Testis (tissue), 3 donors: Measurements from ENCODE around the gene SEMA3C. TPM values are rescaled to one million over a fixed set of nuclear protein-coding genes. Genes with fewer than 3 reads are reported as not detected.
A peak's percentile ranks its signal among the peaks of the same experiment; 100 is the strongest.

ENCODE experiments used
- DNase-seq: peaks from one replicate; pipeline ENCODE4 v3.0.0-alpha.2; 2019
- H3K27ac ChIP-seq, 2 donors: fragments of 200-600 bp; sonication (generic); one replicate each; pipeline ENCODE4 v1.5.1; 2019
- H3K27me3 ChIP-seq: fragments of 200-600 bp; sonication (generic); one replicate; pipeline ENCODE4 v1.5.1; 2019
- H3K36me3 ChIP-seq: fragments of 200-600 bp; sonication (generic); one replicate; pipeline ENCODE4 v1.5.1; 2017; ENCODE audit warnings: low read depth; ENCODE audit errors: missing control alignments
- H3K4me1 ChIP-seq: fragments of 200-600 bp; sonication (generic); one replicate; pipeline ENCODE4 v1.5.1; 2019
- H3K4me3 ChIP-seq, 2 donors: fragments of 200-600 bp; sonication (generic); one replicate each; pipeline ENCODE4 v1.5.1; 2017 to 2019
- H3K9me3 ChIP-seq: fragments of 200-600 bp; sonication (generic); one replicate; pipeline ENCODE4 v1.5.1; 2017
- POLR2A ChIP-seq: fragments of 450-650 bp; IDR thresholded peaks from one replicate; pipeline ENCODE4 v1.6.1; 2017; ENCODE audit warnings: antibody characterized with exemption, mild to moderate bottlenecking, moderate library complexity
- WGBS, 2 donors: methylation state at CpG; one replicate each; pipeline ENCODE4 v1.1.5; 2018; 5-methylcytosine and 5-hydroxymethylcytosine counted together
- intact Hi-C: fragments of 100-400 bp; cut with DNase I; formaldehyde crosslinking; loops from one replicate; pipeline ENCODE4 v1.15.1; 2023; ENCODE audit warnings: low total_unique reads
- polyA plus RNA-seq: library from polyadenylated mRNA; stranded (reverse); fragments of 350-450 nt; fragmentation: Illumina TruSeq; extraction: RNeasy Lipid Tissue Mini Kit (QIAGEN cat#74804); gene quantifications from one replicate; pipeline ENCODE4 v1.2.3, GENCODE V29; 2014; ENCODE audit warnings: low read depth, low replicate concordance; ENCODE audit not compliant: insufficient read depth
- total RNA-seq, 2 donors: library from RNA; depleted of rRNA; stranded (reverse); fragments of >200 nt; gene quantifications; one replicate each; pipeline ENCODE4 v1.2.3, GENCODE V29; 2016
- TF ChIP-seq, protein P1 (sequence below), 3 experiments: fragments of 450-650 bp in 2 of 3; fragments of 200-600 bp in 1 of 3; sonication (generic) in 1 of 3; IDR thresholded peaks; one replicate each; pipeline ENCODE4 v1.5.1; 2016 to 2019; ENCODE audit warnings: antibody characterized with exemption in 3 of 3, mild to moderate bottlenecking in 2 of 3, moderate library complexity in 1 of 3

The SEMA3C gene
- total and polyA plus RNA-seq, 3 donors from 2014 or later: 23.1 to 113 (median 78.8) TPM

DNA sequence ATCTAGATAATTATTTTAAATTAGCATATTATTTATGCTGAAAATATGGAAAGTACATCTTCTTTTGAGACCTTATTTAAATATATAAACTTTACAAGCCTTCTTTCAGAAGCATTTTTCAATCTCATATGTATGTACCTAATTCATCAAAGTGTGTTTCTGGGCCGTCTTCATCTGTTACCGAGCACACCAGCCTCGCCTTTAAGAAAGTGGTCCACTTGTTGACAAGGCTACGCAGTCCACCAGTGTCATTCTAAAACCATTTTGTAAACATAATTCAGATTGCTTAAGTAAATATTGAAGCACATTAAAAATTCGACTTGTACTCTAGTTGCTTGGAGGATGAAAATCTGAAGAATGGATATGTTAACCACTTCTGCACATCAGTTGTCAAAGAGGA, 116.3 kb downstream of the SEMA3C start:
- Histone ChIP-seq H3K9me3 (no peaks in the 10 kb centered on the region), H3K27me3 (no peaks in the 10 kb centered on the region), H3K36me3 (no peaks in the 10 kb centered on the region), H3K27ac (no peak overlapping the region), H3K4me1 (no peaks in the 10 kb centered on the region), H3K4me3 (no peak overlapping the region)
- 88 to 92% methylated on average over 5 of the region's 5 CpGs for WGBS, 2 donors
- intact Hi-C loops: no loop called here
- DNase-seq: no peak
- TF ChIP-seq, protein P1, sequence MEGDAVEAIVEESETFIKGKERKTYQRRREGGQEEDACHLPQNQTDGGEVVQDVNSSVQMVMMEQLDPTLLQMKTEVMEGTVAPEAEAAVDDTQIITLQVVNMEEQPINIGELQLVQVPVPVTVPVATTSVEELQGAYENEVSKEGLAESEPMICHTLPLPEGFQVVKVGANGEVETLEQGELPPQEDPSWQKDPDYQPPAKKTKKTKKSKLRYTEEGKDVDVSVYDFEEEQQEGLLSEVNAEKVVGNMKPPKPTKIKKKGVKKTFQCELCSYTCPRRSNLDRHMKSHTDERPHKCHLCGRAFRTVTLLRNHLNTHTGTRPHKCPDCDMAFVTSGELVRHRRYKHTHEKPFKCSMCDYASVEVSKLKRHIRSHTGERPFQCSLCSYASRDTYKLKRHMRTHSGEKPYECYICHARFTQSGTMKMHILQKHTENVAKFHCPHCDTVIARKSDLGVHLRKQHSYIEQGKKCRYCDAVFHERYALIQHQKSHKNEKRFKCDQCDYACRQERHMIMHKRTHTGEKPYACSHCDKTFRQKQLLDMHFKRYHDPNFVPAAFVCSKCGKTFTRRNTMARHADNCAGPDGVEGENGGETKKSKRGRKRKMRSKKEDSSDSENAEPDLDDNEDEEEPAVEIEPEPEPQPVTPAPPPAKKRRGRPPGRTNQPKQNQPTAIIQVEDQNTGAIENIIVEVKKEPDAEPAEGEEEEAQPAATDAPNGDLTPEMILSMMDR (IDR thresholded peaks at IDR 0.05): no peak
- TF ChIP-seq POLR2A: no peak

DNA sequence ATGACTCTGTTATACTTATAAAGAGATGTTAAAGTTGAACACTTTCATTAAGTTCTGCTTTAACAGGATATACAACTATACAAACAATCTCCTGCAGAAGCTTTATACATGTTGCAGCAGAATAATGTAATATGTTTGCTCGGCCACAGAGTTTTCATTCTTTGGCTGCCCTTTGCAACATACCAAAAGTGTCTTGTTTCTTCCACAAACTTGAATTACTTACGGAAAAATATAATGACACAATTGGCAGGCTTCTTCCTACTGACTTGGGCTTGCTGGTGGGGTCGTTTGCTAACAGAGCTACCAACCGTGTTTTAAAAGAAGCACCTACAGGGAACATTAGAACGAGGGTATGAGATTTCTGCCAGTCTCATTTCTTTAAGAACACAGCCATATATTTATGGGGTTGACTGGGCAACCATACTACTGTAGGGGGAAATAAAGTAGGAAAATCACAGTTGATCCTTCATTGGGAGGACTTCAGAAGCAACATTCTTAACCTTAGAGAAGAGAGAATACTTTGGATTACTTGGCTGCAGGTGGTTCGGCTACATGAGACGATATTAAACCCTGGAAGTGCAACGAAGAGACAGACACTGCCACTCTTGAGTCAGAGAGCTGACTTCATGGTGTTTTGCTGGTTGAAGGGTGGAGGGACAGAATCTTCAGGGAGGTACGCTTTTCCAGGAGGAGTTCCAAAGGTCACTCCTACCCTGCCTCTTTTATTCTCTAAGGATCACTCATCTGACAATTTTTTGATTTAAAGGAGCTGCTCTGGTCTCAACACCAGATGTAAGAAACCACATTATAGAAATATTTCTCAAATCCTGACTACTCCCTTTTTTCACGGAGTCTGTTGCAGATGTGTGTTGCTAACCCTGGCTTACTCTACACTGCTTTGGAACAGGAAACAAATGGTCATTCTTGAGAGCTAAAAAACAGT, 123.9 kb downstream of the SEMA3C start:
- intact Hi-C loops: no loop called here
- peaks cover 10% of the 10 kb centered on the region for H3K4me1 ChIP-seq

DNA sequence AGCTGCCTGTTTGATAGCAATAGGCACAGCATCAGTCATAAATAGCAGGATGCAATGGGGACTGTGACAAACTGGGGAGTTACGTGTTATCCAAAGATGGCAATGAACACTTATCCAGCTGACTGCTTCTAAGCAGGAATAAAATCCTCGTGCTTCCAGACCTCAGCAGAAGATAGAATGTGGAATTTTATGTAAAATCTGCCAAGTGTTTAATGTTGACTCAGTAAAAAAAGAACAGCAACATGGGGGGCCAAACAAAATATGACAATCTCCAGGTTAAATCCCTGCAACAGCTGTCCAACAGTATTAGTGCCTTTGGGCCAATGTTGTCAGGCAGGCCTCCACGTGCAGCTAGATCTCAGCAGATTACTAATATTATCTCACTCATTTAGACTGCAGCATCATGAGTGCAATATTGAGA, 127.3 kb downstream of the SEMA3C start:
- intact Hi-C loops: no loop called here
- WGBS, 2 donors: 43 to 63% methylated on average over 3 of the region's 3 CpGs
- Histone ChIP-seq H3K9me3 (no peaks in the 10 kb centered on the region), H3K36me3 (no peaks in the 10 kb centered on the region), H3K27ac (peak overlapping the region; percentile 51 to 73), H3K4me3 (no peak overlapping the region), H3K4me1 (peaks cover 10% of the 10 kb centered on the region), H3K27me3 (no peaks in the 10 kb centered on the region)
- TF ChIP-seq, protein P1 (IDR thresholded peaks at IDR 0.05): no peak
- TF ChIP-seq POLR2A: no peak
- DNase-seq: no peak

More for the DNA sequence above, 123.9 kb downstream of the SEMA3C start:
- Histone ChIP-seq H3K9me3 (no peaks in the 10 kb centered on the region), H3K27me3 (no peaks in the 10 kb centered on the region), H3K27ac (peak overlapping the region in 1 of 2 donors; percentile 64), H3K36me3 (no peaks in the 10 kb centered on the region), H3K4me3 (no peak overlapping the region)
- TF ChIP-seq, protein P1 (IDR thresholded peaks at IDR 0.05): no peak
- no peak for TF ChIP-seq POLR2A
- WGBS, 2 donors: 54 to 61% methylated on average over 10 of the region's 10 CpGs
- no peak for DNase-seq

DNA sequence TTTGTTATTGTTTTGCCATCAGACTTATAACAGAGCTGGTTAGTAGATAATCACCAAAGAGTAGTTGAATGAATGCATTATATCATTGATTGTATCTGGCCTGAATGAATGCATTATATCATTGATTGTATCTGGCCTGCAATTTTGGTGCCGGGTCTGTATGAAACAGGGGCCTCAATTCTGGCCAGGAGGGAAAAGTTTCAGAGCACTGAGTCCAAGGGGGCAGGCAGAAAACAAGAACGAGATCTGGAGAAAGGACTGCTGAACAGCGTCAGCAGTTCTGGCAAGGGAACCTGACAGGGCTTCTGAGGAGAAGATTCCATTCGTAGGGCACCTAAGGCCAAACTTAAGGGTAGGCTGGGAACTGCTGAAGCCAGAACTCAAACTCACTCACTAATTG, 128.0 kb downstream of the SEMA3C start:
- Histone ChIP-seq H3K27ac (peak overlapping the region; percentile 51 to 73), H3K36me3 (no peaks in the 10 kb centered on the region), H3K27me3 (no peaks in the 10 kb centered on the region), H3K9me3 (no peaks in the 10 kb centered on the region), H3K4me3 (no peak overlapping the region), H3K4me1 (peaks cover 10% of the 10 kb centered on the region)
- 54 to 63% methylated on average over 4 of the region's 4 CpGs for WGBS, 2 donors
- intact Hi-C loops: no loop called here
- TF ChIP-seq, protein P1 (IDR thresholded peaks at IDR 0.05): no peak
- TF ChIP-seq POLR2A: no peak
- peak; percentile 33 for DNase-seq
